Coronary artery (tissue), 2 donors: ENCODE data around the gene SNX14.

Experiments used
- DNase-seq: peaks from one replicate; pipeline ENCODE4 v3.0.0-alpha.2; 2017; ENCODE audit warnings: low spot score
- H3K27ac ChIP-seq, 2 donors: fragments of 200-600 bp; sonication (generic); one replicate each; pipeline ENCODE4 v1.5.1; 2016 to 2019
- H3K4me3 ChIP-seq: fragments of 200-600 bp; sonication (generic); 2 replicates; pipeline ENCODE4 v1.5.1; 2016; ENCODE audit warnings: mild to moderate bottlenecking, moderate library complexity
- CTCF ChIP-seq: fragments of 200-600 bp; sonication (generic); IDR thresholded peaks from one replicate; pipeline ENCODE4 v1.5.1; 2019; ENCODE audit warnings: antibody characterized with exemption

The SNX14 gene

GRCh38 chr6:85581572-85581971 is 12.1 kb downstream of the SNX14 start:
- TF ChIP-seq CTCF = no peak
- Histone ChIP-seq H3K27ac (no peak overlapping the region), H3K4me3 (no peak overlapping the region)
- no peak for DNase-seq

GRCh38 chr6:85580878-85581267 is 12.8 kb downstream of the SNX14 start:
- no peak for DNase-seq
- TF ChIP-seq CTCF = no peak
- H3K4me3 ChIP-seq = no peak overlapping the region
- no peak overlapping the region for H3K27ac ChIP-seq

- no peak overlapping the region for H3K27ac ChIP-seq
- no peak for DNase-seq
- TF ChIP-seq CTCF = no peak
- no peak overlapping the region for H3K4me3 ChIP-seq
Measured at GRCh38 chr6:85580118-85580877, 13.4 kb downstream of the SNX14 start.

GRCh38 chr6:85579581-85579980 is 14.1 kb downstream of the SNX14 start:
- no peak for DNase-seq
- TF ChIP-seq CTCF = no peak
- H3K27ac ChIP-seq = no peak overlapping the region
- no peak overlapping the region for H3K4me3 ChIP-seq

GRCh38 chr6:85576476-85576875 is 17.2 kb downstream of the SNX14 start:
- no peak for DNase-seq
- Histone ChIP-seq H3K4me3 (no peak overlapping the region), H3K27ac (no peak overlapping the region)
- no peak for TF ChIP-seq CTCF

- Histone ChIP-seq H3K27ac (no peak overlapping the region), H3K4me3 (no peak overlapping the region)
- no peak for DNase-seq
- no peak for TF ChIP-seq CTCF
Measured at GRCh38 chr6:85574932-85575598, 18.6 kb downstream of the SNX14 start.

- Histone ChIP-seq H3K4me3 (no peak overlapping the region), H3K27ac (no peak overlapping the region)
- no peak for TF ChIP-seq CTCF
- no peak for DNase-seq
Measured at GRCh38 chr6:85569323-85569722, 24.3 kb downstream of the SNX14 start.
